NCI-H2029 (cell line): ENCODE data around the gene RTL10.

ENCODE experiments used
- DNase-seq: peaks from one replicate; lab custom pipeline; 2025; lab: John Stamatoyannopoulos, UW

Gene RTL10

DNA sequence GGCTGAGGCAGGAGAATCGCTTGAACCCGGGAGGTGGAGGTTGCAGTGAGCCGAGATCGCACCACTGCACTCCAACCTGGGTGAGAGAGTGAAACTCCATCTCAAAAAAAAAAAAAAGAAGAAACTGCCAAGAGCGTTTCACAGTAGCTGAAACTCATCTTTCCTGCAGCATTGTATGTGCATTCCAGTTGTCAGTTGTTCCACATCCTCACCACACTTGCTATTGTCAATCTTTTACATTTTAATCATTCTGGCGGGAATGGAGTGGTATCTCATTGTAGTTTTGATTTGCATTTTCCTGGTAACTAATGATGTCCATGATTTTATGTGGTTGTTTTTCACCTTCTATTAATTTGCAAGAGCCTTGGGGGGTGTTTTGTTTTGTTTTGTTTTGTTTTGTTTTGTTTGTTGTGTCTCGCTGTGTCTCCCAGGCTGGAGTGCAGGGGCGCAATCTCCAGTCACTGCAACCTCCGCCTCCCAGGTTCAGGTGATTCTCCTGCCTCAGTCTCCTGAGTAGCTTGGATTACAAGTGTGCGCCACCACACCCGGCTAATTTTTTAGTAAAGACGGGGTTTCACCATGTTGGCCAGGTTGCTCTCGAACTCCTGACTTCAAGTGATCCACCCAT lies 8.1 kb upstream of the RTL10 start:
- no peak for DNase-seq

DNA sequence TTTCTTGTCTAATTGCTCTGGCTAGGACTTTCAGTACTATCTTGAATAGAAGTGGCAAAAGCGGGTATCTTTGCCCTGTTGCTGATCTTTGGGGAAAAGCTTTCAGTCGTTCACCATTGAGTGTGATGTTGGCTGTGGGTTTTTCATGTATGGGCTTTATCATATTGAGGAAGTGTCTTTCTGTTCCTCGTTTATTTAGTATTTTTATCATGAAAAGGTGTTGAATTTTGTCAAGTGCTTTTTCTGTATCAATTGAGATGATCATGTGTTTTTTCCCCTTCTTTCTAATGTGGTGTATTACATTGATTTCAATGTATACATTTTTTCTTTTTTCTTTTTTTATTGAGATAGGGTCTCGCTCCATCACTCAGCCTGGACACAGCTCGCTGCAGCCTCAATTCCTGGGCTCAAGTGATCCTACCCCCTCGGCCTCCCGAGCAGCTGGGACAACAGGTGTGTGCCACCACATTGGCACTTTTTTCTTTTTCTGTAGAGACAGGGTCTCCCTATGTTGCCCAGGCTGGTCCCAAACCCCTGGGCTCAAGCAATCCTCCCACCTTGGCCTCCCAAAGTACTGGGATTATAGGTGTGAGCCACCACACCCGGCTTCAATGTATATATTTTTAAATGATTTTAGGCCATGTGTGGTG lies 5.3 kb upstream of the RTL10 start:
- no peak for DNase-seq

DNA sequence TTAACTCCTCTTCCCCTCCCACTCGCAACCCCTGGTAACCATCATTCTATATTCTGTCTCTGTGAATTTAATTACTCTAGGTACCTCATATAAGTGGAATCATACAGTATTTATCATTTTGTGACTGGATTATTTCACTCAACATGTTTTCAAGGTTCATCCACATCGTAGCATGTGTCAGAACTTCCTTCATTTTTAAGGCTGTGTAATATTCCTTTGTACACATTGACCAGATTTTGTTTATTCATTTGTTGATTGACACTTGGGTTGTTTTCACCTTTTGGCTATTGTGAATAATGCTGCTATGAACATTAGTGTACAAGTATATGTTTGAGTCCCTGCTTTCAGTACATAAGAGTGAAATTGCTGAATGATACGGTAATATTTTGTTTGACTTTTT lies 2.7 kb upstream of the RTL10 start:
- no peak for DNase-seq

DNA sequence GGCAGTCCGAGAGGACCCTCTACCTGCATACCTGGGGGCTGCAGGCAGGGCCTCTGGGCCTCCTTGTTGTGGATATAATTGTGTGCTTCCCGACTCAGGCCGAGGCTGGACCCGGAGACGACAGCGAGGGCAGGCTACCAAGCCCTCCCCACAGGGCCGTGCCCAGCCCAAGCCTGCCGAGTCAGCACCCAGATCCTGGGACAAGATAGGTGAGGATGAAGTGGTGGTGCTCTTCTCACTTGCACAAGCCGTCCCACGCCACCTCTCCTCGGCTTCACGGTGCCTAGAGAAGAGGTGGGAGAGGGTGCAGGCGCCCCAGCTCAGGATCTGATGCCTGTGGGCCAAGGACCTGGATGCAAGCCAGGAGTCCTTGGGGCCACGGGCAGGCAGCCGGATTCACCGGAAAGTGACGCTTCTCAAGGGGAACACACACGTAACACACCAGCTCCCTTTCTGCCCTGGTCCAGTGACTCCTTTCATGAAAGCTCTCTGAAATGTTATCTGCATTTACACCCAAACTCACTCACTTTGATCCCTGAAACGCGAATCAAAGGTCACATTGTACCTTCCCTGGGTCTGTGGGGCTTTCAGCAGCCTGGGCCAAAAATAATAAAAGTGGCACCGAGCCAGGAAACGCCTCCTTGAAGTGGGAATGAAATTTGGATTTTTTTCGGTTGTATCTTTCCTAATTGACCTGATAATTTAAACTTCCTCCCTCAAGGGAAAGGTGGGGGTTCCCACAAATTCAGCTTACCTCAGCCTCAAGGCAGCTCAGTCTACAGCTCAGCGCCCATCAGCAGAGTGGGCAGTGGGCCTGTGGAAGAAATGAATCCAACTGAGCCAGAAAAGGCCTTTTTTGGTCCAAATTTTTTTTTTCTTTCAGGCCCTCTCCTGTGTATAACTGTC lies 1.1 kb upstream of the RTL10 start:
- peak; percentile 76 for DNase-seq

DNA sequence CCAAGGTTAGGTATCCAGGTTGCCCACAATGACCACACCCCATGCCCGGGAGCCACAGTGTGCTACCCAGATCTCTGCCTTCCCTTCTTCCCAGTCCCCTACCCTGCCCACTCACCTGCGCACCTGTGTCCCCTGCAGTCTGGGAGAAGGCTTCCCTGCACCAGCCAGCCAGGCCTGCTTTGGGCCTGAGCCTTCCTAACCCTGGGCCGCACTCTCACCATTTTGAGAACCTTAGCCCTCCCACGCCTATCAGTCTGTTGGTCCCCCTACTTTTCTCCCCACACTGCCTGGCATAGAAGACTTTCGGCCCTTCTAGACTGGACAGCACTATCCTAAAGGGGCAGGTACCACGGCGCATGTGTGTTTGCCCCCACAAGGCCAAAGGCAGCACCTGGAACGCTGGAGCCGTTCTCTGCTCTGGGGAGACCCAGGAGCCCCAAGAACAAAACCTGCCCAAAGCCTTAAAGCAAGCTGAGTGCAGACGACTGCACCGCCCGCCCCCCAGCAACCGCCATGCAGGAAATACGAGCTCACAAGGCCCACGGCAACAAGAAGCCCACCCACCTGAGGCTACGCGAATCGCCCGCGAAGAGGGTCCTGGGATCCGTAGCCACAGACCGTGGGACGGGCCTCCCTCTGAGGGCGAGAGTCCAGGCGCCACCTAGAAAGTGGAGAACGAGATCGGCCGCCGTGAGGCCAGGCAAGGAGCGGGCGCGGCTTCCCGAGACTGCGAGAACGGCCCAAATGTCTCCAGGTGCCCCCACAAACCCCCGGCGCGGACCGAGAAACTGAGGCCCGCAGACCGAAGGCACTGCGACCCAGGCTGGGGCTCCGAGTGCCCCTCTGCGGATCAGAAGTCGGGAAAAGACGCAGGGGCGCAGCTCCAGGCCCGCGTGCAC lies 546 bp downstream of the RTL10 start:
- DNase-seq: no peak

DNA sequence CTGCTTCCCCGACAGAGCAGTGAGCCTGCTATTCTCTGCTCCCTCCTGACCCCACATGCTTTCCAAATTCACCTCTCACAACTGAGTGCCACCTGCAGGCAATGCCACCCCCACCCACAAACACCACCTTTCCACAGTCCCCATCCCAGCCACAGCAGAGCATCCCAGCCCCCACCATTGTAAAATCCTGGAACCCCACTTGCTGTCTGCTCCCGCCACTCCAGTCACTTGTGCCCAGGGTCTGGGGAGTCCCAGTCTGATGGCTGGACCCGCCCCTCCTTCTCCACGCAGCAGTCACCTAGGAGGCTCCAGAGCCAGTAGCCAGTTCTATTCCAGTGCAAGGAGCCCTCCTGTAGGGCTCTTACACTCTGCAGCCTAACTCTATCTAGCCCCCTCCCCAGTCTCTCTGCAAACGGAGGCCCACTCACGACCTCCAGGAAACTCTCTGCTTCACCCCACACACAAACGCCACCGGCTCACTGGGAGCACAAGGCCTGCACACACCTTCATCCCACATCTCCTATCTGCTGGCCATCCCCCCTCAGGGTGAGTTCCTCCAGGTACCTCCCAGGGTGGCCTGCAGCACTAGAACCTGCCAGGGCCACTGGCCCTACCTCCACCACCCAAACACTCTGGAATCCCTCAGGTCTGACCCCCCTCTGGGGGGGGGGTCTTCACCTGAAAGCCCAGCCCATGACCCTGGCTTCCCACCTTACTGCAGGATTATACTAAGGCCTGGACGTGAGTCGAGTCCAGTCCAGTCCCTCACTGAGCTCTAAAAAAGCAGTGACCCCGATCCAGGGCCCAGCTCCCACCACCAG lies 1.4 kb downstream of the RTL10 start:
- no peak for DNase-seq

DNA sequence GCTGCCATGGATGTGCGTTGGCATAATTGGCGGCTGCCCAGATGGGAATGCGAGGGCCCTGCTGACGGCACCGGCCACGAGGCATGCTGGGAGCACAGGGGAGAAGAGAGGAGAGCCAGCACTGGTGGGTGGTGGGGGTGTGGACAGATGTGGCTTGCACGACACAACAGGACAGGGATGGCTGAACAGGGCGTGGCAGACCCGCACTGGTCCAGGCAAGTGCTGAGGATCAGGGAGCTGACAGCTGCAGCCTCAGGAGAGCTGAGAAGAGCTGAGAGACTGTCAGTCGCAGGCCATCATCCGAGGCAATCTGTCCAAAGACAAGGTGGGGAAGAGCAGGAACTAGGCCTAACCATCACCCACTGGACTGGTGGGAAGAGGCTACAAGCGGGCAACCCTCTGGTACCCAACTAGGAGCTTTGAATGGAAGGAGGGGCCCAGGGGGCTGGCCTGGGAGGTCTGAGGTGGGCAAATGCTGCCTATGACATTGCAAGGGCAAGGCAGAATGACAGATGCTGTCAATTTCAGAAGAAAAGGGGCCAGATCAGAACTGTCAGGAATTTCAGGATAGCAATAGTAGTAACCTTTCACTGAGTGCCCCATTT lies 2.4 kb downstream of the RTL10 start:
- no peak for DNase-seq

DNA sequence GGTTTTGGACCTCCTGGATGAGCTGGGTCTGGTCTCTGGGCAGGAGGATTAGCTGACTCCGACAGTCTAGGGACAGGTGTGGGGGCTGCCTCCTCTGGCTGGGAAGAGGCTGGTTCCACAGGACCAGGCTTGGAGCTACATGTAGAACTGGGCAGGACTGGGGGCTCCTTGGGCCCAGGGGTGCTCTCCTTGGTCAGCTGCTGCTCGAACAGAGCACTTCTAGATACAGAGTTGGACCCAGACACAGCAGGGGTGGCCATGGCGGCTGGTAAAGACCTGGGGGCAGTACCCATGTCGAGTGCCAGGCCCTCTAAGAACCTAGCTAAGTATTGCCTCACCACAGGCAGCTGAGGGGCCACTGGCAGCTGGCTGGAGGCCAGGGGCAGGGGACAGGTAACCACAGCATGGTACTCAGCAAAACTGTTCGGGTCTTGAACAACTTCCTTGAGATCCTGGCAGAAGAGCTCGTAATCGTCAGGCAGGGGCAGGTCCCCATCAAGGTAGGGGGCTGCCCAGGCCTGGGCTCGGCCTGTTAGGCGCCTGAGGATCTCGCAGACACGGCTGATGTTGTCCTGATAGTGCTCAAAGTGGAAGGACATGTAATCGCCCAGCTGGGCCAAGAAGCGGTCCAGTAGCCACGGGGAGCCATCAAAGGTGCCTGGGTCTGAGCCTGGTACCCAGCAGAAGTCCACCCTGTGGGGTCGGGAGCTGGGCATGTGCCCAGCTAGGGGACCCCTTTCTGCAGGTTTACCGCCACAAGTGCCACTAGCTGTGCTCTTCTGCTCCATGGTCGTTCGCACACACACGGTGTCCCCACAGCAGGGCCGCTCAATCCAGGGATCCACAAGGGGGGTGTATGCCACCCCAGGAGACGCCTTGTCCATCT lies 3.1 kb downstream of the RTL10 start:
- DNase-seq: no peak

DNA sequence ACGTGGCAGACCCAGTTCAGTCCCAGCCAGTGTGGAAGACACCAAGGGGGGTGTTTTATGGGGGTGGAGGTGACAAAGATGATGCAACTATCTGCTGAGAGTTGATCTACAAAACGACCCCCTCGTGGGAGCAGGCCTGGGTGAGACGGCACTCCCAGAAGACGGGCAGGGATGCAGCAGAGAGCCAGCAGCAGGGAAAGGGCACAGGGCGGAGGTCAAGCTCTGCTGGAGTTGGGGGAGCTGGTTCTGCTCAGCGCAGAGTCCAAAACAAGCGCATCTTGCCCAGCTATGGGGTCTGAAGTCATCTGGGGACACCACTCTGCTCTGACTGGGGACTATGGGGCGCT lies 3.9 kb downstream of the RTL10 start:
- no peak for DNase-seq

DNA sequence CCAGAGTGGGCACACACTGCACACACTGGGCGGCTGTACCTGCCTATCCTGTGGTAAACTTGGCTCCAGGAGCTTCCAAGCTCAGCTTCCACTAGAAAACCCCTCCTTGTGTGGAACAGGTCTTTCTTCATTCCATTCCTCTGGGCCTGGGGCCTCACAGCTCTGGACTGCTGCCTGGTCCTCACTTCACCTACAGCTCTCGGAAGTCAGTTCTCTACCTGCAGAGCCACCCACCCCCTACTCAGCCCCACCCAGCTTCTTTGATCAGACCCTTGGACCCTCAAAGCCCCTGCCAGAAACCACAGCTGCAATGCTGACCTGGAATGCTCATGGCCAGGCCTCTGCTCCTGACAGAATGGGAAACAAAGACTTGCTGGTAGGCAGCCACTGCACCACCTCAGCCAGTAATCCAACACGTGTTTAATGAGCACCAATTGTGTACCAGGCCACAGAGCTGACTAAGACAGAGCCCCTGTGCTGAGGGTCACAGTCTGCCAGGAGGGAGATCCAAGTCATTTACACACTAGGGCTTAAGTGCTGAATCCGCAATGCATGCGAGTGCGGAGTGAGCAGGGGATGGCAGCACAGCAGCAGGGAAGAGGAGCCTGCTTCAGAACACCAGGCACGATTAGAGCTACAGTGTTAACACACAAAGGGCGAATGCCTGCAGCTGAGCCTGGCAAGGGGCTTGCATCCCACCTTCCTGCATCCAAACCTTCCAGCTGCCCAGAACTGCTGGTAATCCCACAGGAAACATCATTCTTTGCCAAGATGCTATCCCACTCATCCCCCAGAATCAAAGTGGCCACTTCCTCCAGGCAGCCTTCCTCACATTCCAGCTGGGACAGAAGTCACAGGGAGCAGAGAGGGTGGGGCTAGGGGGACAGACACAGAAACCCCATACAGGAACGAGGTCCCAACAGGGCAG lies 4.6 kb downstream of the RTL10 start:
- DNase-seq: no peak

DNA sequence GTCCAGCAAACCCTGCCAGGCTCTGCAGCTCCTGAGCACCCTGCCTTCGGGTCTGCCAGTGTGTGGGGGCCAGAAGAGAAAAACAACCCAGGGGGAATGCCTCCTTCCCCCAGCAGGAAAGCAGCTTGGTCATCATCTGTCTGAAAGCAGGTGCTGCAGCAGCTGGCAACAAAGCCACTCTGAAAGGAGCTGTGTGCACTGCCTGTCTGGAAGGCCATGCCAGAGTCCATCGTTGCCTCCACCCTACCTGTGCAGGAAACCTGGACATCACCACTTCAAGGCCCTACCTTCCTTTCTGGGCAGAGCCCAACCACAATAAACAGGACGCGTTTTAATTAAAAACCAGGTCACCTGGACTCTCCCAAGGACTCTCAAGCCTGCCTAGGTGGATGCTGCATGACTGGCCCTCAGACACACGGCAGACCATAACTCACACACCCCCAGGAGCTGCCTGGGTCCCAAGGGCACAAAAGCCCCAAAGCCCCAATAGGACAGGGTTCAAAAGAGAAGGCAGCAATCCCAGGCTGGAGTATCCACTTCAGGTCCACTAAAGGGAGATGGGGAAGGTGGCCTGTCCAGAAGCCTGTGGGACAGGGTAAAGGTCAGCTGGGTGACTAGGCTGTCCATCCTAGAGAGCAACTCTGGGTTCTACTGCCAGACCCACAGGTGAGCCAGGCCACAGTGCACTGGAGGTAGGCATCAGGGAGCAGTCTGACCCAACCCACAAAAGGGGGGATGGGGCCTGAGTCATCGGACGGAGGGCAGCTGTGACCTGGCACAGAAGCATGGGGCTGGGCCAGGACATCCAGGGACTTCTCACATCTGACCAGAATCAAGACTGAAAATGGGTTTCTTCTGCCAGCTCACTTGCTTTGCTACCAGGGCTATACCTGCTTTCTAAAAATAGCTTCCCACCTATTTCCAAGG lies 6.1 kb downstream of the RTL10 start:
- peak; percentile 54 for DNase-seq

DNA sequence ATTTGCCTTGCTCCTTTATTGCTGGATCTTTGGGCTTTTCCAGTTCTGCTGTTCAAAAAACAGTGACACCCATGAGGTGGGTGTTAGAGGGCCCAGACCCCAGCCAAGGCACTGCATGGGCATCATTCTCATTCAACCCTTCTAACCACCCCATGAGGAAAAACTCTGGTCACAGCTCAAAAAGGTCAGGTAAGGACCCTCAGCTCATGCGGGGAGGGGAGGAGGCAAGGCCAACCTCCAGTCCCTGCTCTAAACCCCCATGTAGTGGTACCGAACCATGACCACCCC lies 7.4 kb downstream of the RTL10 start:
- DNase-seq: no peak

DNA sequence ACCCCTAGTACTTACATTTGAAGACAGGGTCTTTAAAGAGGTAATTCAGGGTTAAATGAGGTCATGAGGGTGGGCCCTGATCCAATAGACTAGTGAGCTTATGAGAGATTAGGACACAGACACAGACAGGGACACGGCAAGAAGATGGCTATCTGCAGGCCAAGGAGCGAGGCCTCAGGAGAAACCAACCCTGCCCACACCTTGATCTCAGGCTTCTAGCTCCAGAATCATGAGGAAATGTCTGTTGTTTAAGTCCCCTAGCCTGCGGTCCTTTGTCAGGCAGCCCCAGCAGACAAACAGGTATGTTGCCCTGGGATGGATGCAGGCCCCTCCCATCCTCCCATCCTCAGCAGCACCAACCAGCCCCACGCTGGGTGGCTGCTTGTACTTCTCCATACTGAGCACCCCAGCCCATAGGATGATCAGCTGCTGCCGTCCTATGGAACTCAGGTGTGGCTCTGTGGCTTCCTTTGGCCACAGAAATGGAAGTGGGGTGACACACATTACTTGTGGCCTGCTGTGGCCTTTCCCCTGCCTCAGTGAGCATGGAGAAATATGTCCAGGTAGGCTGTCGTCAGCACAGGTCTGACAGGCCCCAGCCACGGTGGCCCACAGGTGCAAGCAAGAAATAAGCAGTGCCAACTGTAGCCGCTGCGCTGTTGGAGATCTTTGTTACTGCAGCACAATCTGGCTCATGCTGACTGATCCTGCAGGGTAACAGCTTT lies 7.9 kb downstream of the RTL10 start:
- no peak for DNase-seq

DNA sequence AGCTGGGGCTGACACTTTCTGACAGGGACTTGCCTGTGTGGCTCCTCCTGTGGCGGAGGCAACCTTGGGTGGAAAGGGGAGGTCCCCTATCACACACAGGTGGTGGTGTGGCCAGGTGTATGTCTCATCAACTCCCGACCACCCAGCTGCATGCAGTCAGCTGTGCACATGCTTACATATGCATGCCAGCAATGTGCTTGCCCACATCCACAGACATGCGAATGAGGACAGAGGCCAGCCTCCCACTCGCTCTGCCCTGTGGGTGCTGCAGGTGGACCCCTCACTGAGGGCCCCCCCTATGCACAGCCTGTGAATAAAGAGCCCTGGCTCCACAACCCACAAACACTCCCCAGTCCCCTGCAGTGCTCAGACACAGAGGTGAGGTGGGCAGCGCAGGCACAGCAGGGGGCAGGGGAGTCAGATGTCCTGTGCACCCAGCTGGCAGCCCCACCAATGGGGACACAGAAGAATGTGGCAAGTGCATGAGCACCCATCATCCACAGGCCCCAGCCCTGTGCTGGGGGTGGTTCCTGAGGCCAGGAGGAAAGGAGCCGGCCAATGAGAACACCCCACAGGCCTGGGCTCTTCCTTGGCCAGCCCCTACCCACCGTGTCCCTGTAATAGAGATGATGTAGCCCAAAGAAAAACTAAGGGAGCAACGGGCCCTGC lies 9.5 kb downstream of the RTL10 start:
- no peak for DNase-seq

DNA sequence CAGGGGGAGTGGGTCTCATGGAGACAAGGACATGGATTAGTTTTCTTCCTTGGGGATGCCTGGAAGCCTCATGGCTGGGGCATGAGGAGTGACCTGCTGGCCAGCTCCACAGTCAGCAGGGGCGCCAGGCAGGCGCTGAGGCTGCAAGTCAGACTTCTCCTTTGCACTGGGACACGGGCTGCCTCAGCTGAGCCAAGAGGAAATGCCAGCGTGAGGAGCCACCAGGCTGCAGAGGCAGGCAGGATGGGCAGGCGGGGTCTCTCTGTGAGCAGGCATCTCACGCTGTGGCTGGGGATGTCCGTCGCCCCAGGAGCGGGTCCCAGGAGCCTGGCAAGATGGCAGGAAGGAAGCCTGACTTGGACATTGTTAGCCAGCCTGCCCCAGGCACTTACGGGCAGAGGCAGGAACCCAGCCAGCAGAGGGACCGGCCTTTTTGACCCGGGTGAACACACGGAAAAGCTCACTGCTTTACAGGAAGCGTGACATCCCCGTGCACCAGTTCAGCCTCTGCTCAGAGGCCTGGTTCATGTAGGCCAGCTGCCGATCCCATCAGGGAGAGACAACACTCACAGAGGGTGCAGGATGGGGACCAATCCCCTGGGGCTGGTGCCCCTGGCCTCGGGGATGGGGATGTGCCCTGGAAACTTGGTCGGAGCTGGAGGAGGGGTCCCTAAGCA lies 10.2 kb downstream of the RTL10 start:
- no peak for DNase-seq

DNA sequence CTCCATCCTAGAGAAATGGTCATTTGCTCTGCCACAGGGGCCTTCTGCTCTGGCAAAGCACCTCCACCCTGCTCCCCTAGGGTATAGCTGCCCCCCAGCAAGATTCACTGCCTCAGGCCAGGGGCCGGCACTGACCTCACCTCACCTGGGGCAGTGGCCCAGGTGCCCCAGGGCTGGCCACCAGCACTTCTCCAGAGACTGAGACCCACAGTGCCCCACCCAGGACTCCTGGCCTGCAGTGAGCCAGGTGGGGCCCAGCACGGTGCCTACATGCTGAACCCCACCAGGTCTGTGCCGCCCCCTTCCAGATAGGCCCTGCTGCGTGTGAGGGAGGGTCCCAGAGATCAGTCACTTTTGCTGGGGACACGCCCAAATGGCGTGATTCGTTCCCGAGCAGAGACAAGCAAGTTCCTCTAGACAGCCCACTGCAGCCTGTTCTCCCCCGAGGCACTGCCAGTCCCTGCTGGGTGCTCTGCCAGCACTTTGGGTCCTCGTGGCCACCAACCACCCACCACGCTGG lies 10.8 kb downstream of the RTL10 start:
- no peak for DNase-seq
